HepG2 (cell line): ENCODE measurements around the gene ESR2. TPM values are rescaled to one million over a fixed set of nuclear protein-coding genes. Genes with fewer than 3 reads are reported as not detected.

Source experiments
- ATAC-seq: fragments of 200-7000 bp; cut with Tn5 transposase; 3 replicates; pipeline ENCODE4 v1.9.1; 2020; ENCODE audit warnings: mild to moderate bottlenecking, moderate library complexity
- BruUV-seq: library from RNA; stranded (reverse); fragments of 400-500 nt; replicated peaks from 2 replicates; lab custom pipeline; 2021; lab: Mats Ljungman, UMichigan
- CTCF ChIA-PET: fragments of 300-600 bp; formaldehyde crosslinking; extraction: SDS; loops from one replicate; lab custom pipeline; 2021; ENCODE audit warnings: low total read pairs, inconsistent platforms, low intra/inter-chr PET ratio; lab: Yijun Ruan, JAX
- POLR2A ChIA-PET: fragments of 350-600 bp; sonication (Branson Sonifier 250); formaldehyde crosslinking; loops from one replicate; lab custom pipeline; 2020; ENCODE audit warnings: antibody characterized with exemption, inconsistent platforms; lab: Yijun Ruan, JAX
- DNase-seq: peaks from one replicate; pipeline ENCODE4 v3.0.0-alpha.2; 2015; ENCODE audit warnings: low spot score
- FAIRE-seq: peaks from 3 replicates; lab custom pipeline; 2011; peaks lifted over from hg19 to GRCh38; lab: Jason Lieb, UNC
- H2AFZ ChIP-seq: one replicate; pipeline ENCODE4 v1.6.1; 2011; ENCODE audit warnings: low read length, inconsistent platforms
- H3K27ac ChIP-seq: fragments of 300-600 bp; 3 replicates; pipeline ENCODE4 v1.8.0; 2011; ENCODE audit warnings: mixed run types, mild to moderate bottlenecking, mixed read lengths, low read length, inconsistent platforms; ENCODE audit not compliant: insufficient read depth; ENCODE audit errors: extremely low read length
- H3K27me3 ChIP-seq, 2 experiments: fragments of 200-600 bp in 1 of 2; 2 replicates in 1 of 2; 3 replicates in 1 of 2; pipeline versions ENCODE4 v1.6.0 to v1.8.0; 2011; ENCODE audit warnings: low read length in 2 of 2, mild to moderate bottlenecking in 2 of 2, moderate library complexity in 2 of 2, inconsistent platforms in 1 of 2; ENCODE audit not compliant: insufficient read depth in 2 of 2, control insufficient read depth in 1 of 2
- H3K36me3 ChIP-seq, 2 experiments: fragments of 200-600 bp in 1 of 2; replicated peaks in 1 of 2; 2 replicates in 1 of 2; 3 replicates in 1 of 2; pipeline versions ENCODE4 v1.5.1 to v1.8.0; 2011; ENCODE audit warnings: low read length in 2 of 2, inconsistent platforms in 1 of 2; ENCODE audit not compliant: insufficient read depth in 2 of 2, control insufficient read depth in 1 of 2
- H3K4me1 ChIP-seq: 2 replicates; pipeline ENCODE4 v1.5.1; 2012; ENCODE audit warnings: low read length, inconsistent platforms; ENCODE audit not compliant: insufficient read depth
- H3K4me2 ChIP-seq: 2 replicates; pipeline ENCODE4 v1.6.0; 2011; ENCODE audit warnings: low read depth, low read length, inconsistent platforms
- H3K4me3 ChIP-seq, 3 experiments: fragments of 200-600 bp in 1 of 3; sonication (generic), shearing (Covaris generic) in 1 of 3; replicated peaks in 1 of 3; 2 replicates each; pipeline ENCODE4 v1.5.1; 2011 to 2016; ENCODE audit warnings: low read length in 3 of 3, inconsistent platforms in 2 of 3, low read depth in 2 of 3, mild to moderate bottlenecking in 2 of 3, control low read depth in 1 of 3, mixed read lengths in 1 of 3; ENCODE audit not compliant: insufficient read depth in 1 of 3
- H3K79me2 ChIP-seq: one replicate; pipeline ENCODE4 v1.6.1; 2011; ENCODE audit warnings: low read length, inconsistent platforms; ENCODE audit not compliant: insufficient read depth
- H3K9ac ChIP-seq: 2 replicates; pipeline ENCODE4 v1.6.0; 2011; ENCODE audit warnings: mild to moderate bottlenecking, low read depth, low read length, inconsistent platforms; ENCODE audit not compliant: insufficient read depth
- H3K9me3 ChIP-seq: 2 replicates; pipeline ENCODE4 v1.5.1; 2012; ENCODE audit warnings: mild to moderate bottlenecking, low read length
- H4K20me1 ChIP-seq: 2 replicates; pipeline ENCODE4 v1.6.0; 2011; ENCODE audit warnings: inconsistent platforms, mild to moderate bottlenecking, low read length, moderate library complexity; ENCODE audit not compliant: insufficient read depth
- ARID4A ChIP-seq: sonication (generic); formaldehyde crosslinking; IDR thresholded peaks from 2 replicates; pipeline ENCODE4 v1.5.0; 2020; ENCODE audit warnings: mild to moderate bottlenecking, missing genetic modification reagents, borderline replicate concordance
- HOXA9 ChIP-seq: sonication (generic); formaldehyde crosslinking; IDR thresholded peaks from 2 replicates; pipeline ENCODE4 v1.8.1; 2022; ENCODE audit warnings: missing genetic modification reagents, mild to moderate bottlenecking, moderate library complexity, borderline replicate concordance
- KDM5B ChIP-seq: sonication (generic); formaldehyde crosslinking; IDR thresholded peaks from 2 replicates; pipeline ENCODE4 v1.4.0; 2020; ENCODE audit warnings: missing genetic modification reagents, mild to moderate bottlenecking, borderline replicate concordance
- SMAD9 ChIP-seq: sonication (generic); formaldehyde crosslinking; IDR thresholded peaks from 2 replicates; pipeline ENCODE4 v1.5.1; 2020; ENCODE audit warnings: mild to moderate bottlenecking, missing genetic modification reagents
- ZNF138 ChIP-seq: sonication (generic); formaldehyde crosslinking; IDR thresholded peaks from 2 replicates; pipeline ENCODE4 v1.5.0; 2020; ENCODE audit warnings: mild to moderate bottlenecking, low read depth, missing genetic modification reagents
- ZNF251 ChIP-seq: sonication (generic); formaldehyde crosslinking; IDR thresholded peaks from 2 replicates; pipeline ENCODE4 v1.9.0; 2021; ENCODE audit warnings: mild to moderate bottlenecking, missing genetic modification reagents
- ZNF547 ChIP-seq: sonication (generic); formaldehyde crosslinking; IDR thresholded peaks from 2 replicates; pipeline ENCODE4 v1.5.1; 2020; ENCODE audit warnings: mild to moderate bottlenecking, missing genetic modification reagents
- WGBS: methylation state at CpG from one replicate; pipeline ENCODE4 v1.1.6; 2017; ENCODE audit warnings: low lambda C conversion rate; 5-methylcytosine and 5-hydroxymethylcytosine counted together
- in situ Hi-C: cut with HindIII; loops from 2 replicates; pipeline ENCODE4 v1.10.0; 2017; ENCODE audit warnings: low pct_unique_long_range_greater_than_20kb; ENCODE audit not compliant: extremely low pct_ligation_motif_present
- intact Hi-C: fragments of 100-400 bp; cut with micrococcal nuclease; formaldehyde crosslinking; loops from one replicate; pipeline ENCODE4 v1.10.0; 2022; ENCODE audit not compliant: unreplicated experiment
- polyA plus RNA-seq, 8 experiments: library from polyadenylated mRNA; depleted of rRNA in 3 of 8; stranded (reverse) in 7 of 8; unstranded in 1 of 8; fragments of >200 nt; fragmentation: Illumina TruSeq in 4 of 8; extraction: Trizol in 4 of 8; gene quantifications; 2 replicates each; pipeline versions ENCODE4 v1.2.1 to v1.2.3, GENCODE V29; 2011 to 2016; ENCODE audit warnings: low read depth in 4 of 8, missing spikeins in 1 of 8, mixed read lengths in 1 of 8; ENCODE audit not compliant: insufficient read depth in 1 of 8
- total RNA-seq, 5 experiments: library from RNA; depleted of rRNA; stranded (reverse); fragments of >200 nt; fragmentation: Illumina TruSeq; extraction: Trizol; gene quantifications; 2 replicates each; pipeline ENCODE4 v1.2.3, GENCODE V29; 2016; ENCODE audit warnings: low read depth in 1 of 5
- TF ChIP-seq, protein P1 (sequence below), 2 experiments: sonication (generic) in 1 of 2; formaldehyde crosslinking in 1 of 2; IDR thresholded peaks; 2 replicates each; pipeline versions ENCODE4 v1.4.0 to v1.6.1; 2016 to 2020; ENCODE audit warnings: borderline replicate concordance in 1 of 2, low read depth in 1 of 2, mild to moderate bottlenecking in 1 of 2, missing genetic modification reagents in 1 of 2
- TF ChIP-seq, protein P2 (sequence below): sonication (generic); formaldehyde crosslinking; IDR thresholded peaks from 2 replicates; pipeline ENCODE4 v1.9.0; 2022; ENCODE audit warnings: low read depth, missing genetic modification reagents
- TF ChIP-seq, protein P3 (sequence below): sonication (generic); formaldehyde crosslinking; conservative IDR thresholded peaks from 2 replicates; pipeline ENCODE4 v1.8.0; 2022; ENCODE audit warnings: low read depth, missing genetic modification reagents

Gene ESR2
- total and polyA plus RNA-seq, 2 of the 13 experiments (the other 11 are each of a cell fraction or from before 2014, with no cell fraction given) = 0.01 to 0.04 TPM

GRCh38 chr14:64092940-64093339 is 201.2 kb downstream of the ESR2 start:
- no peak overlapping the region for H3K27ac ChIP-seq
- ChIA-PET POLR2A (no interaction called here), CTCF (no interaction called here)
- ATAC-seq (no peak), DNase-seq (no peak), FAIRE-seq (no peak)
- H3K4me3 ChIP-seq = no peak overlapping the region
- H2AFZ ChIP-seq = no peak overlapping the region
- no peaks in the 10 kb centered on the region for H4K20me1 ChIP-seq
- in situ Hi-C loops = no loop called here
- no peaks in the 10 kb centered on the region for H3K4me1 ChIP-seq
- intact Hi-C loops = no loop called here
- H3K4me2 ChIP-seq = no peak overlapping the region
- no peaks in the 10 kb centered on the region for H3K27me3 ChIP-seq
- WGBS = 79% methylated on average over 5 of the region's 5 CpGs
- no peak overlapping the region for H3K9ac ChIP-seq
- H3K9me3 ChIP-seq = no peaks in the 10 kb centered on the region
- no peaks in the 10 kb centered on the region; a peak in 1 of 5 replicates for H3K36me3 ChIP-seq
- no peaks in the 10 kb centered on the region for H3K79me2 ChIP-seq
- no TSS peak for BruUV-seq
- TF ChIP-seq ARID4A (no peak), ZNF547 (CRISPR knock-in tag) (no peak), ZNF138 (CRISPR knock-in tag) (no peak), KDM5B (no peak), HOXA9 (no peak), ZNF251 (CRISPR knock-in tag) (no peak), SMAD9 (no peak)
- TF ChIP-seq, protein P1, sequence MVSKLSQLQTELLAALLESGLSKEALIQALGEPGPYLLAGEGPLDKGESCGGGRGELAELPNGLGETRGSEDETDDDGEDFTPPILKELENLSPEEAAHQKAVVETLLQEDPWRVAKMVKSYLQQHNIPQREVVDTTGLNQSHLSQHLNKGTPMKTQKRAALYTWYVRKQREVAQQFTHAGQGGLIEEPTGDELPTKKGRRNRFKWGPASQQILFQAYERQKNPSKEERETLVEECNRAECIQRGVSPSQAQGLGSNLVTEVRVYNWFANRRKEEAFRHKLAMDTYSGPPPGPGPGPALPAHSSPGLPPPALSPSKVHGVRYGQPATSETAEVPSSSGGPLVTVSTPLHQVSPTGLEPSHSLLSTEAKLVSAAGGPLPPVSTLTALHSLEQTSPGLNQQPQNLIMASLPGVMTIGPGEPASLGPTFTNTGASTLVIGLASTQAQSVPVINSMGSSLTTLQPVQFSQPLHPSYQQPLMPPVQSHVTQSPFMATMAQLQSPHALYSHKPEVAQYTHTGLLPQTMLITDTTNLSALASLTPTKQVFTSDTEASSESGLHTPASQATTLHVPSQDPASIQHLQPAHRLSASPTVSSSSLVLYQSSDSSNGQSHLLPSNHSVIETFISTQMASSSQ (IDR thresholded peaks at IDR 0.05; ENCODE audit: low read depth) = no peak
- TF ChIP-seq, protein P1 (CRISPR knock-in tag; IDR thresholded peaks at IDR 0.05; ENCODE audit: borderline replicate concordance) = no peak
- TF ChIP-seq, protein P2, sequence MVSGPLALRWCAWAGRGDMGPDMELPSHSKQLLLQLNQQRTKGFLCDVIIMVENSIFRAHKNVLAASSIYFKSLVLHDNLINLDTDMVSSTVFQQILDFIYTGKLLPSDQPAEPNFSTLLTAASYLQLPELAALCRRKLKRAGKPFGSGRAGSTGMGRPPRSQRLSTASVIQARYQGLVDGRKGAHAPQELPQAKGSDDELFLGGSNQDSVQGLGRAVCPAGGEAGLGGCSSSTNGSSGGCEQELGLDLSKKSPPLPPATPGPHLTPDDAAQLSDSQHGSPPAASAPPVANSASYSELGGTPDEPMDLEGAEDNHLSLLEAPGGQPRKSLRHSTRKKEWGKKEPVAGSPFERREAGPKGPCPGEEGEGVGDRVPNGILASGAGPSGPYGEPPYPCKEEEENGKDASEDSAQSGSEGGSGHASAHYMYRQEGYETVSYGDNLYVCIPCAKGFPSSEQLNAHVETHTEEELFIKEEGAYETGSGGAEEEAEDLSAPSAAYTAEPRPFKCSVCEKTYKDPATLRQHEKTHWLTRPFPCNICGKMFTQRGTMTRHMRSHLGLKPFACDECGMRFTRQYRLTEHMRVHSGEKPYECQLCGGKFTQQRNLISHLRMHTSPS (CRISPR knock-in tag) = no peak
- TF ChIP-seq, protein P3, sequence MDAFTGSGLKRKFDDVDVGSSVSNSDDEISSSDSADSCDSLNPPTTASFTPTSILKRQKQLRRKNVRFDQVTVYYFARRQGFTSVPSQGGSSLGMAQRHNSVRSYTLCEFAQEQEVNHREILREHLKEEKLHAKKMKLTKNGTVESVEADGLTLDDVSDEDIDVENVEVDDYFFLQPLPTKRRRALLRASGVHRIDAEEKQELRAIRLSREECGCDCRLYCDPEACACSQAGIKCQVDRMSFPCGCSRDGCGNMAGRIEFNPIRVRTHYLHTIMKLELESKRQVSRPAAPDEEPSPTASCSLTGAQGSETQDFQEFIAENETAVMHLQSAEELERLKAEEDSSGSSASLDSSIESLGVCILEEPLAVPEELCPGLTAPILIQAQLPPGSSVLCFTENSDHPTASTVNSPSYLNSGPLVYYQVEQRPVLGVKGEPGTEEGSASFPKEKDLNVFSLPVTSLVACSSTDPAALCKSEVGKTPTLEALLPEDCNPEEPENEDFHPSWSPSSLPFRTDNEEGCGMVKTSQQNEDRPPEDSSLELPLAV (CRISPR knock-in tag) = no peak
